ENCODE results near the gene PPM1B.

DNA sequence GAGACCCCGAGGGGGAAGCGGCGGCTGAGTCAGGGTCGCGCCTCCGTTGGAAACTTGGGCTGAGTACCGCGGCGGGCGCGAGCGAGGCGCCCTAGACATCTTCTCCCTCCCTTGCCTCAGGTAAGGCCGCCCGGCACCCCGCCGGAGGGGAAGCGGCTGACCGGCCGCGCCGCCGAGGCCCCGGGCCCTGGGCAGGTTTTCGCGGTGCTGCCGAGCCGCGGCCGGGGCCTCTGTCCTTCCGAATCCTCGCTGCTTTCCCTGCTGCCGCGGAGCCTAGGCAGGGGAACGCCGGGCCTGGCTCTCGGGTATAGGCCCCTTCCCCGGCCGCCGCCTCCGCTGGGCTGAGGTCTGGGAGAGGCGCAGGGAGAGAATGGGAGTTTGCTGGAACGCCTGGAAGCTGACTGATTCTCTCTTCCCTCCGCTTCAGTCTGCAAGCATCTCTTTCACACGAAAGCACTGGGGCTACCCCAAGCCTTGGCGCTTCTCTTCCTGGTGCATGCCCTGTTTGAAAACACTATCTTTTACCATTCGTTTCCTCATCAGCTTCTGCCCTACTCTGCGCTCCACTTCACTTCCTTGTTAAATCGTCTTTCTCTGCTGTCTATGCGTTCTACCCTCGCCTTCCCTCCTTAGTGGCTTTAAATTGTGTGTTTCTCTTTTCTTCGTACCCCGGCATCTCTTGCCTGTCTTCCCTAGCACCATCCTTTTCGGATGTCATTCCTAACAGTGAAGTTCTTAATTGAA lies 652 bp downstream of the PPM1B start:
- TF ChIP-seq, protein P1, sequence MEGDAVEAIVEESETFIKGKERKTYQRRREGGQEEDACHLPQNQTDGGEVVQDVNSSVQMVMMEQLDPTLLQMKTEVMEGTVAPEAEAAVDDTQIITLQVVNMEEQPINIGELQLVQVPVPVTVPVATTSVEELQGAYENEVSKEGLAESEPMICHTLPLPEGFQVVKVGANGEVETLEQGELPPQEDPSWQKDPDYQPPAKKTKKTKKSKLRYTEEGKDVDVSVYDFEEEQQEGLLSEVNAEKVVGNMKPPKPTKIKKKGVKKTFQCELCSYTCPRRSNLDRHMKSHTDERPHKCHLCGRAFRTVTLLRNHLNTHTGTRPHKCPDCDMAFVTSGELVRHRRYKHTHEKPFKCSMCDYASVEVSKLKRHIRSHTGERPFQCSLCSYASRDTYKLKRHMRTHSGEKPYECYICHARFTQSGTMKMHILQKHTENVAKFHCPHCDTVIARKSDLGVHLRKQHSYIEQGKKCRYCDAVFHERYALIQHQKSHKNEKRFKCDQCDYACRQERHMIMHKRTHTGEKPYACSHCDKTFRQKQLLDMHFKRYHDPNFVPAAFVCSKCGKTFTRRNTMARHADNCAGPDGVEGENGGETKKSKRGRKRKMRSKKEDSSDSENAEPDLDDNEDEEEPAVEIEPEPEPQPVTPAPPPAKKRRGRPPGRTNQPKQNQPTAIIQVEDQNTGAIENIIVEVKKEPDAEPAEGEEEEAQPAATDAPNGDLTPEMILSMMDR (IDR thresholded peaks at IDR 0.05; ENCODE audit: borderline replicate concordance, extremely low read depth, low read length, poor library complexity, severe bottlenecking): no peak
- TF ChIP-seq EZH2 (IDR thresholded peaks at IDR 0.05; ENCODE audit: borderline replicate concordance, low read depth, low read length, severe bottlenecking): no peak

Measured in DND-41 (cell line).